HL-60 (cell line): ENCODE measurements around the gene CFAP157.

Experiments
- DNase-seq, 2 experiments: peaks; one replicate each; pipeline ENCODE4 v3.0.0-alpha.2; 2010 to 2020; ENCODE audit warnings: low read depth in 1 of 2, low spot score in 1 of 2
- H3K27ac ChIP-seq: fragments of 250-450 bp; sonication (Bioruptor Pico); replicated peaks from 2 replicates; pipeline ENCODE4 v1.5.1; 2020; ENCODE audit warnings: mild to moderate bottlenecking, moderate library complexity
- H3K27me3 ChIP-seq: fragments of 250-450 bp; sonication (Bioruptor Pico); 2 replicates; pipeline ENCODE4 v1.5.1; 2021; ENCODE audit warnings: mild to moderate bottlenecking, moderate library complexity; ENCODE audit not compliant: insufficient read depth, poor library complexity, severe bottlenecking
- H3K4me3 ChIP-seq: replicated peaks from 2 replicates; pipeline ENCODE4 v1.5.1; 2011; ENCODE audit warnings: mild to moderate bottlenecking, control low read depth, low read length; ENCODE audit not compliant: insufficient read depth
- CTCF ChIP-seq: IDR thresholded peaks from one replicate; pipeline ENCODE4 v1.5.1; 2011; ENCODE audit warnings: low read length, control low read depth, inconsistent platforms; ENCODE audit not compliant: insufficient read depth
- GABPA ChIP-seq: IDR thresholded peaks from 2 replicates; pipeline ENCODE4 v1.6.1; 2012; ENCODE audit warnings: low read depth
- POLR2AphosphoS5 ChIP-seq: IDR thresholded peaks from 2 replicates; pipeline ENCODE4 v1.6.1; 2012; ENCODE audit warnings: low read depth
- REST ChIP-seq: IDR thresholded peaks from 2 replicates; pipeline ENCODE4 v1.6.1; 2012; ENCODE audit warnings: low read depth; ENCODE audit not compliant: insufficient replicate concordance
- SPI1 ChIP-seq: IDR thresholded peaks from 2 replicates; pipeline ENCODE4 v1.6.1; 2012; ENCODE audit warnings: low read depth, mild to moderate bottlenecking, borderline replicate concordance

The CFAP157 gene

GRCh38 chr9:127682351-127683136 is 24.2 kb upstream of the CFAP157 start:
- no peak for TF ChIP-seq REST
- H3K27ac ChIP-seq: no peak overlapping the region

GRCh38 chr9:127683723-127684122 is 23.1 kb upstream of the CFAP157 start:
- Histone ChIP-seq H3K27me3 (no peaks in the 10 kb centered on the region), H3K4me3 (no peak overlapping the region), H3K27ac (no peak overlapping the region)
- DNase-seq: no peak
- no peak for TF ChIP-seq POLR2AphosphoS5

More at GRCh38 chr9:127682351-127683136, 24.2 kb upstream of the CFAP157 start:
- H3K27me3 ChIP-seq: no peaks in the 10 kb centered on the region
- DNase-seq: no peak
- H3K4me3 ChIP-seq: no peak overlapping the region

GRCh38 chr9:127684576-127684975 is 22.2 kb upstream of the CFAP157 start:
- Histone ChIP-seq H3K27me3 (no peaks in the 10 kb centered on the region), H3K27ac (no peak overlapping the region), H3K4me3 (no peak overlapping the region)
- no peak for DNase-seq
- no peak for TF ChIP-seq CTCF
- TF ChIP-seq SPI1: no peak
- no peak for TF ChIP-seq GABPA
- TF ChIP-seq POLR2AphosphoS5: no peak
- no peak for TF ChIP-seq REST

- no peak for DNase-seq
- no peak overlapping the region for H3K4me3 ChIP-seq
- TF ChIP-seq SPI1 (no peak), CTCF (no peak), REST (no peak), POLR2AphosphoS5 (no peak), GABPA (no peak)
- no peaks in the 10 kb centered on the region for H3K27me3 ChIP-seq
- H3K27ac ChIP-seq: no peak overlapping the region
These were observed 20.1 kb upstream of the CFAP157 start for GRCh38 chr9:127686461-127687393.
